ENCODE measurements around the gene PIEZO1.
"Not testable (repeated sequence)": the region's sequence is repeated elsewhere in the genome, so short reads cannot be mapped to it uniquely, and the experiment has no call there.

PIEZO1 gene

GRCh38 chr16:88686439-88687253, 98.4 kb downstream of the PIEZO1 start, which contains the start of gene SNAI3:
Gene SNAI3 (minus strand): TSS chr16:88686507. CDS start chr16:88686406, 101 bp downstream.
- peak; percentile 80 for DNase-seq (ENCODE audit: low read depth)

DNA sequence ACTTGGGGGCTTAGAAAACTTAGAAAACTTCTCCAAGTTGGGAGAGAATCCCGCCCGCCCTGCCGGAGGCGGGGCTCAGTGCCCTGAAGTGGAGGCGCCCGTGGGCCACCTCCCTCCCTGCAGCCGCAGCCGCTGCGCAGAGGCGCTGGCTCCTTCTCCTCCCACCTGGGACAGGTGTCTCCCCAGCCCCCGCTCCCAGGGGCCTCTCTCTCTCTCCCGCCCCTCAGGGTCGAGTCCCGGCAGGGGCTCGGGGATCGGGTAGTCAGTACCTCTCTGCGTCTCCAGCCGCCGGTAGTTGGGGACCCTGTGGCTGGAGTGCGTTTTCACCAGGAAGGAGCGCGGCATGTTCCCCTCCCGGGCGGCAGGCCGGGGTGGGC, 99.0 kb downstream of the PIEZO1 start:
- no peak for DNase-seq (ENCODE audit: low read depth)

GRCh38 chr16:88685156-88686061, 99.6 kb downstream of the PIEZO1 start:
- DNase-seq (ENCODE audit: low read depth): no peak

GRCh38 chr16:88684569-88685155, 100.4 kb downstream of the PIEZO1 start:
- DNase-seq (ENCODE audit: low read depth): no peak

DNA sequence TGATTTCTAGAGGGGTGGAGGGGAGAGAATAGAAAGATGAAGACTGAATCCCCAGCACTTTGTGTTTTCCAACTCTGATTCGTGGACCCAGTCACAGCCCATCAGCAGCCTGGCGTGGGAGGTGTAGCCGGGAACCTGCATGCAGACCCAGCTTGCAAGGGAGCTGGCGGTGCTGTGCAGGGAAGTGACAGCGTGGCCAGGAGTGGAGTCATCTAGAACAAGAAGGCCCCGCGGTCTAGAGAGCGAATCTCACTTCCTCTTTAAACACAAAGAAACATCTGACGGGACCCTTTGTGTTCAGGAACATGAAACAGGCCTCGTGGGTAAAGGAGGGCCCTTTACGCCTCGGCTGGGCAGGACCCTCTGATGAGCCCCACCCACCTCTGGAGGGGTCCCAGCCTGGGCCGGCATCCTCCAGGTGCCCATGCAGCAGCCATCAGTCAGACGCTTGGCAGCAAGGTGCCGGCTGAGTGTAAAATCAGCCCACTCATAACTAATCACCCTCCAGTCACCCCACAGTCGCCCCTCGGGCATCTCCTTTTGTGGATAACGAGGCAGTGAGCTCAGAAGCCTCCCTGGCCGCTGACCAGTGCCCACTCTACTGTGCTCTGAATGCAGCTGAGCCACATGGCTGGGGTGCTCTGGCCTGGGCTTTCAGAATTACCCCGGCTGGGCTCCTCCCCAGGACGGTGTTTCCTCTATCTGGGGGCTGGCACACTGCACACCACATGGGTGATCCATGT, 103.1 kb downstream of the PIEZO1 start:
- no peak for DNase-seq (ENCODE audit: low read depth)

DNA sequence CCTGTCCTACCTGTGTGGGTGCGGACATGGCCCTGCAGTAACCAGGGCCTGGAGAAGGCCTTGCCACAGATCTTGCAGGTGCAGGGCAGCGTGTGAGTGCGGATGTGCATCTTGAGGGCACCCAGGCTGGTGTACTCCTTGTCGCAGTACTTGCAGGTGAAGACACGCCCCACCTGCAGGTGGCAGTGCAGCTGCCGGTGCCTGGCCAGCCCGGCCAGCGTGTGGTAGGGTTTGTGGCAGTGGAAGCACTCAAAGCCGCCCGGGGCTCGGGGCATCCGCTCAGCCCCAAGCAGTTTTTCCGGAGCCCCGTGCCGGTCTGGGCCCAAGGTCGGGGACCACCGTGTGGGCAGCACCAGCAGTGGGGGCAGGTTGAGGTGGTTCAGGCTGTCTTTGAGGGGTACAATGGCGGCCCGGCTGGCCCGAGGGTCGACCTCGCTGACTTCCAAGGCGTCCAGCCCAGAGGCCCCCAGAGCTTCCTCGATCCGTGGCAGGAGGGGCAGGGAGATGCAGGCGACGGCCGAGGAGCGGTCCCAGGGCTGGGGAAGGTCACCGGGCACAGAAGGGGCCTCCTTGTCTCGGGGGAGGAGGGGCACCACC, 103.8 kb downstream of the PIEZO1 start:
- no peak for DNase-seq (ENCODE audit: low read depth)

GRCh38 chr16:88680554-88681083, 104.4 kb downstream of the PIEZO1 start:
- DNase-seq (ENCODE audit: low read depth): no peak

GRCh38 chr16:88678224-88678979, 106.6 kb downstream of the PIEZO1 start:
- DNase-seq (ENCODE audit: low read depth): no peak

DNA sequence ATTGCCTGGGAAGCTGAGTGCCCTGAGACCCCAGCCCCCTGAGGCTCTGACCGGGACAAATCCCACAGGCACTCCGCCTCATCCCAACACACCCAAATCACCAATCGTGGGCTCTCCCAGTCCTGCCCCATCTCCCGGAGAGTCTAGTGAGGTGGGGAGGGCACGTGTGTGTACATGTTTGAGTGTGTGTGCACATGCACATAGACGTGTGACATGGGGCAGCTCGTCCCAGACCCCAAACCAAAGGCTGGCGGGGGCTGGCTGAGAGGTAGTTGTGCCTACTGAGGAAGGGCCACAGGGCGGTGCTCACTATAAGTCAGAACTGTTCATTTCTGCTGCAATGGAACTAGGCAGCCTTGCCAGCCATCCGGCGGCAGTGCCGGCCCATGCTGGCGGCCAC, 107.3 kb downstream of the PIEZO1 start:
- no peak for DNase-seq (ENCODE audit: low read depth)

DNA sequence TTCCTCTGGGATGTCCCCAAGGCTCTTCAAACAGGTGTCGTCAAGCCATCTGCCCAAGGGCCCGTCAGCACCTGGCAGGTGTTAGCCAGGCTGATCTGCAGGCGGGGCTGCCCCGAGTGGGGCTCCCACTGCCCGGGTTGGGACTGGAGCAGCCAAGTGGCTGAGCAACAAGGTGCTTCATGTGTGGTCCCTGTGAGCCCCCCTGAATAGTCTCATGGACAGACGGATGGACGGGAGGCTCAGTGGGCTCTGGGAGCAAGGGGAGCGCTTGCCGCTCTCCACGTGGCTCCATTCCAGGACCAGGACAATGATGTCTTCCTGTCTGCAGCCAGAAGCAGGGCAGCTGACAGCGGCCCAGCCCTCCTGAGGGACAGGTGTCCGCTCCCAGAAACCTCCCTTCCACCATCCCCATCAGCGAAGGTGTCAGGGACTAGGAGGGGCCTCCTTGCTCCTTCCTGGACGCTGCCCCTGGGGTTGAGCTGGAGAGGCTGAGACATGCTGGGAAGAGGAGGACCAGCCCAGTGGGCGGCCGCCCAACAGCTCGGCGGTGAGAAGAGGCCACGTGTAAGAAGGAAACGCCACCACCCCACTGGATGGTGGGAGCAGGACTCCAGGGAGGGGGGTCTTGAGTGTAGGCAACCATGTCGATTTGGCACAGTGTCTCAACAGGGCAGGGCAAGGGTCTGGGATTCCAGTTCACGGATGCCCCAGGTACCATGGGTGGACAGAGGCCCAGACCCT, 108.3 kb downstream of the PIEZO1 start:
- no peak for DNase-seq (ENCODE audit: low read depth)

GRCh38 chr16:88673716-88674379, 111.2 kb downstream of the PIEZO1 start:
- no peak for DNase-seq (ENCODE audit: low read depth)

GRCh38 chr16:88672776-88673175, 112.2 kb downstream of the PIEZO1 start:
- no peak for DNase-seq (ENCODE audit: low read depth)

GRCh38 chr16:88671806-88672205, 113.2 kb downstream of the PIEZO1 start:
- DNase-seq (ENCODE audit: low read depth): no peak

GRCh38 chr16:88669980-88670379, 115.0 kb downstream of the PIEZO1 start:
- no peak for DNase-seq (ENCODE audit: low read depth)

DNA sequence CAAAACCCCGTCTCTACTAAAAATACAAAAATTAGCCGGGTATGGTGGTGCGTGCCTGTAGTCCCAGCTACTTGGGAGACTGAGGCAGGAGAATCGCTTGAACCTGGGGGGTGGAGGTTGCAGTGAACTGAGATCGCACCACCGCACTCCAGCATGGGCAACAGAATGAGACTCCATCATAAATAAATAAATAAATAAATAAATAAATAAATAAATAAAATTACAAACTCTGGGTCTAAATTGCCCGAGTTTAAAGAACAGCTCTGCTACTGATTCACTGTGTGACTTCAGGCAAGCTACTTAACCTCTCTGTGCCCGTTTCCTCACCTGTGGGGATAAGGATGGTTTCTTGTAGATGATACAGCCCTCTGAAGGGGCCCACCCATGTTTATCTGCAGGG, 115.5 kb downstream of the PIEZO1 start:
- not testable (repeated sequence) for DNase-seq (ENCODE audit: low read depth)

GRCh38 chr16:88667461-88667860, 117.6 kb downstream of the PIEZO1 start:
- DNase-seq (ENCODE audit: low read depth): no peak

DNA sequence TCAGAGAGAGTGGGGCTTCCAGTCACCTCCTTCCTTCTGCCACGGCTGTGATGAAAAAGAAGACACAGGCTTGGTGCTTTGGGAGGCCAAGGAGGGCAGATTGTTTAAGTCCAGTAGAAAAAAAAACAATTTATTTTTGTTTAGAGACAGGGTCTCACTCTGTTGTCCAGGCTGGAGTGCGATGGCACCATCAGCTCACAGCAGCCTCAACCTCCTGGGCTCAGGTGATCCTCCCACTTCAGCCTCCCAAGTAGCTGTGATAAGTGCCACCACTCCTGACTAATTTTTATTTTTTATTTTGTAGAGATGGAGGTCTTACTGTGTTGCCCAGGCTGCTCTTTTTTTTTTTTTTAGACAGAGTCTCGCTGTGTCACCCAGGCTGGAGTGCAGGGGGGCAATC, 119.5 kb downstream of the PIEZO1 start:
- no peak for DNase-seq (ENCODE audit: low read depth)
